ENCODE measurements around the gene MED16. TPM values are rescaled to one million over a fixed set of nuclear protein-coding genes. Genes with fewer than 3 reads are reported as not detected.

The MED16 gene
- total and polyA plus RNA-seq, 2 of the 13 experiments (the other 11 are each of a cell fraction or from before 2014, with no cell fraction given), result 13.3 to 14.8 TPM

DNA sequence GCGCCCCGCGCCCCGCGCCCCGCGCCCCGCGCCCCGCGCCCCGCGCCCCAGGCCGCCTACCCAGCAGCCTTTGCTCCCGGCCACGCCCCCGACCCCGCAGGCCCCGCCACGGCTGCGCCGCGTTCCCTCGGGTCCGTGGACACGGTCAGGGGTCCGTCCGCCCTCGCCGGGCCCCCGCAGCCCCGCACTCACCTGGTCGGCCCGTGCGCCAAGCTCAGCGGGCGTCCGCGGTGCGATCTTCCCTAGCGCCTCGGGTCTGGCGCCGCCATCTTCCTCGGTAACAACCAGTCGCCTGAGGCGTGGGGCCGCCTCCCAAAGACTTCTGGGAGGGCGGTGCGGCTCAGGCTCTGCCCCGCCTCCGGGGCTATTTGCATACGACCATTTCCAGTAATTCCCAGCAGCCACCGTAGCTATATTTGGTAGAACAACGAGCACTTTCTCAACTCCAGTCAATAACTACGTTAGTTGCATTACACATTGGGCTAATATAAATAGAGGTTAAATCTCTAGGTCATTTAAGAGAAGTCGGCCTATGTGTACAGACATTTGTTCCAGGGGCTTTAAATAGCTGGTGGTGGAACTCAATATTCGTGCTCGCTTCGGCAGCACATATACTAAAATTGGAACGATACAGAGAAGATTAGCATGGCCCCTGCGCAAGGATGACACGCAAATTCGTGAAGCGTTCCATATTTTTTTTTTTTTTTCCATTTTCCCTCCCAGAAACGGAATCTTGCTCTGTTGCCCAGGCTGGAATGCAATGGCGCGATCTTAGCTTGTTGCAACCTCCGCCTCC, at the start of gene MED16, which contains the start of gene RNU6-9 (continued):
- TF ChIP-seq SALL2 (CRISPR knock-in tag; IDR thresholded peaks at IDR 0.05) (no peak; the same call in 1 of the 2 replicates), KMT2B (CRISPR knock-in tag; IDR thresholded peaks at IDR 0.05) (0 out of 2 replicates have a peak, but pooled peaks have one; percentile 26), NR2F2 (IDR thresholded peaks at IDR 0.05; ENCODE audit: borderline replicate concordance, low read depth) (0 out of 2 replicates have a peak, but pooled peaks have one; percentile 24), MTF2 (CRISPR knock-in tag; IDR thresholded peaks at IDR 0.05; ENCODE audit: borderline replicate concordance) (no peak), EEA1 (CRISPR knock-in tag; IDR thresholded peaks at IDR 0.05; ENCODE audit: borderline replicate concordance) (no peak), PLRG1 (conservative IDR thresholded peaks at IDR 0.05) (no peak), ZFP90 (CRISPR knock-in tag; IDR thresholded peaks at IDR 0.05; ENCODE audit: borderline replicate concordance) (peak; percentile 72; the same call in 1 of the 2 replicates), NFE2L1 (CRISPR knock-in tag; IDR thresholded peaks at IDR 0.05; ENCODE audit: borderline replicate concordance) (no peak), SAP130 (CRISPR knock-in tag; IDR thresholded peaks at IDR 0.05; ENCODE audit: low read depth) (peak; percentile 75), PCBP2 (optimal IDR thresholded peaks at IDR 0.05; ENCODE audit: low read depth, low read length, poor library complexity, severe bottlenecking) (no peak), DNMT1 (CRISPR knock-in tag; IDR thresholded peaks at IDR 0.05) (no peak), EZH2 (conservative IDR thresholded peaks at IDR 0.05; ENCODE audit: low read depth, low read length) (no peak), ZNF564 (CRISPR knock-in tag; IDR thresholded peaks at IDR 0.05) (no peak; the same call in 1 of the 2 replicates), ZNF776 (CRISPR knock-in tag; IDR thresholded peaks at IDR 0.05) (no peak)
- TF ChIP-seq, protein P1, sequence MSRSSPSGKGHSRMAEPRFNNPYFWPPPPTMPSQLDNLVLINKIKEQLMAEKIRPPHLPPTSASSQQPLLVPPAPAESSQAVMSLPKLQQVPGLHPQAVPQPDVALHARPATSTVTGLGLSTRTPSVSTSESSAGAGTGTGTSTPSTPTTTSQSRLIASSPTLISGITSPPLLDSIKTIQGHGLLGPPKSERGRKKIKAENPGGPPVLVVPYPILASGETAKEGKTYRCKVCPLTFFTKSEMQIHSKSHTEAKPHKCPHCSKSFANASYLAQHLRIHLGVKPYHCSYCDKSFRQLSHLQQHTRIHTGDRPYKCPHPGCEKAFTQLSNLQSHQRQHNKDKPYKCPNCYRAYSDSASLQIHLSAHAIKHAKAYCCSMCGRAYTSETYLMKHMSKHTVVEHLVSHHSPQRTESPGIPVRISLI (CRISPR knock-in tag; IDR thresholded peaks at IDR 0.05; ENCODE audit: borderline replicate concordance), result no peak
- TF ChIP-seq, protein P2, sequence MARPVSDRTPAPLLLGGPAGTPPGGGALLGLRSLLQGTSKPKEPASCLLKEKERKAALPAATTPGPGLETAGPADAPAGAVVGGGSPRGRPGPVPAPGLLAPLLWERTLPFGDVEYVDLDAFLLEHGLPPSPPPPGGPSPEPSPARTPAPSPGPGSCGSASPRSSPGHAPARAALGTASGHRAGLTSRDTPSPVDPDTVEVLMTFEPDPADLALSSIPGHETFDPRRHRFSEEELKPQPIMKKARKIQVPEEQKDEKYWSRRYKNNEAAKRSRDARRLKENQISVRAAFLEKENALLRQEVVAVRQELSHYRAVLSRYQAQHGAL (CRISPR knock-in tag; IDR thresholded peaks at IDR 0.05; ENCODE audit: not compliant biosample characterization), result no peak
- TF ChIP-seq, protein P3, sequence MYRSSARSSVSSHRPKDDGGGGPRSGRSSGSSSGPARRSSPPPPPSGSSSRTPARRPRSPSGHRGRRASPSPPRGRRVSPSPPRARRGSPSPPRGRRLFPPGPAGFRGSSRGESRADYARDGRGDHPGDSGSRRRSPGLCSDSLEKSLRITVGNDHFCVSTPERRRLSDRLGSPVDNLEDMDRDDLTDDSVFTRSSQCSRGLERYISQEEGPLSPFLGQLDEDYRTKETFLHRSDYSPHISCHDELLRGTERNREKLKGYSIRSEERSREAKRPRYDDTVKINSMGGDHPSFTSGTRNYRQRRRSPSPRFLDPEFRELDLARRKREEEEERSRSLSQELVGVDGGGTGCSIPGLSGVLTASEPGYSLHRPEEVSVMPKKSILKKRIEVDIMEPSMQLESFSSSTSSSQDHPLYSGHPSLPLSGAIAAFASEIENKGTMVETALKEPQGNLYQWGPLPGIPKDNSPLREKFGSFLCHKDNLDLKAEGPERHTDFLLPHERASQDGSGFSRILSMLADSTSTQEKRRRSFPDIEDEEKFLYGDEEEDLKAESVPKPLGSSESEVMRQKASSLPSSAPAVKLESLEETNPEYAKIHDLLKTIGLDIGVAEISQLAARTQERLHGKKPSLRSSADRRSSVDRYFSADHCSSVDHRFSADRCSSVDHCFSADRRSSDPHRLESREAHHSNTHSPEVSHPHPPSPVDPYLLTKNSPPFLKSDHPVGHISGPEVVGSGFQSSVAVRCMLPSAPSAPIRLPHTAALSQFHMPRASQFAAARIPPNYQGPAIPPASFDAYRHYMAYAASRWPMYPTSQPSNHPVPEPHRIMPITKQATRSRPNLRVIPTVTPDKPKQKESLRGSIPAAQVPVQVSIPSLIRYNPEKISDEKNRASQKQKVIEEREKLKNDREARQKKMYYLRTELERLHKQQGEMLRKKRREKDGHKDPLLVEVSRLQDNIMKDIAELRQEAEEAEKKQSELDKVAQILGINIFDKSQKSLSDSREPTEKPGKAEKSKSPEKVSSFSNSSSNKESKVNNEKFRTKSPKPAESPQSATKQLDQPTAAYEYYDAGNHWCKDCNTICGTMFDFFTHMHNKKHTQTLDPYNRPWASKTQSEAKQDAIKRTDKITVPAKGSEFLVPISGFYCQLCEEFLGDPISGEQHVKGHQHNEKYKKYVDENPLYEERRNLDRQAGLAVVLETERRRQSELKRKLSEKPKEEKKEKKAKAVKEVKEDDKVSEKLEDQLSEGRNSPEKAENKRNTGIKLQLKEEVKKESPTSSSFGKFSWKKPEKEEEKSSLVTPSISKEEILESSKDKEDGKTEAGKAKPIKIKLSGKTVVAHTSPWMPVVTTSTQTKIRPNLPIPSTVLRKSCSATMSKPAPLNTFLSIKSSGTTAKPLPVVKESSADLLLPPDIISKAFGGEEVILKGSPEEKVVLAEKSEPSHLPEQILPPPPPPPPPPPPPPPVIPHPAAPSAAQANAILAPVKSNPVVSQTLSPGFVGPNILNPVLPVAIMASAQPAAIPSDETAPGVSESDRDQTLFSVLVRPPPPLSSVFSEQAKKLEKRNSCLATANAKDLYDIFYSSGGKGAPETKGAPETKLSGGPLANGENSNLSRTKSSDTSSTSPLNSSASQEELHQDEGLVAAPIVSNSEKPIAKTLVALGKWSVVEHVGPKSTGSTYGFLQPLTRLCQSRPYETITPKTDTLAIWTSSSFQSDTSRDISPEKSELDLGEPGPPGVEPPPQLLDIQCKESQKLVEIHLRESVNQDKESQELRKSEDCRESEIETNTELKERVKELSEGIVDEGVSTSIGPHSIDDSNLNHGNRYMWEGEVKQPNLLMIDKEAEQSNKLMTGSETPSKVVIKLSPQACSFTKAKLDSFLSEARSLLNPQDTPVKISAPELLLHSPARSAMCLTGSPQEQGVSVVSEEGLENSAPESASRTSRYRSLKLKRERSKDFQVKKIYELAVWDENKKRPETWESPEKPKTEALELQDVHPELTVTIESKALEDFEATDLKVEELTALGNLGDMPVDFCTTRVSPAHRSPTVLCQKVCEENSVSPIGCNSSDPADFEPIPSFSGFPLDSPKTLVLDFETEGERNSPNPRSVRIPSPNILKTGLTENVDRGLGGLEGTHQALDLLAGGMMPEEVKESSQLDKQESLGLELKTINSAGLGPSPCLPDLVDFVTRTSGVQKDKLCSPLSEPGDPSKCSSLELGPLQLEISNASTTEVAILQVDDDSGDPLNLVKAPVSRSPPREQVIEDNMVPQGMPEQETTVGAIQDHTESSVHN (CRISPR knock-in tag; IDR thresholded peaks at IDR 0.05), result no peak
